AG04449 (cell line): ENCODE data around the gene GATA5.

Experiments
- CTCF ChIA-PET: fragments of 350-600 bp; formaldehyde crosslinking; extraction: SDS; loops from one replicate; lab custom pipeline; 2021; ENCODE audit warnings: antibody characterized with exemption; lab: Yijun Ruan, JAX
- POLR2A ChIA-PET: fragments of 400-600, 350-600 bp; formaldehyde crosslinking; extraction: SDS; loops from one replicate; lab custom pipeline; 2020; ENCODE audit warnings: antibody characterized with exemption, inconsistent platforms; lab: Yijun Ruan, JAX
- DNase-seq: peaks from one replicate; pipeline ENCODE4 v3.0.0-alpha.2; 2010; ENCODE audit warnings: low read depth, low spot score
- H3K4me3 ChIP-seq: 2 replicates; pipeline ENCODE4 v1.5.1; 2011; ENCODE audit warnings: low read depth, mild to moderate bottlenecking, control low read depth, low read length
- CTCF ChIP-seq: IDR thresholded peaks from one replicate; pipeline ENCODE4 v1.5.1; 2011; ENCODE audit warnings: mild to moderate bottlenecking, moderate library complexity, low read length, control low read depth, inconsistent platforms; ENCODE audit not compliant: insufficient read depth; ENCODE audit errors: missing control alignments

Gene GATA5

GRCh38 chr20:62461834-62462233 lies 14.0 kb downstream of the GATA5 start:
- no peak for TF ChIP-seq CTCF
- no peak for DNase-seq
- ChIA-PET POLR2A (no interaction called here), CTCF (no interaction called here)
- H3K4me3 ChIP-seq, result no peak overlapping the region

- ChIA-PET CTCF (no interaction called here), POLR2A (no interaction called here)
- no peak overlapping the region for H3K4me3 ChIP-seq
- TF ChIP-seq CTCF, result no peak
- DNase-seq, result no peak
These were observed 14.6 kb downstream of the GATA5 start for GRCh38 chr20:62461157-62461556.

DNA sequence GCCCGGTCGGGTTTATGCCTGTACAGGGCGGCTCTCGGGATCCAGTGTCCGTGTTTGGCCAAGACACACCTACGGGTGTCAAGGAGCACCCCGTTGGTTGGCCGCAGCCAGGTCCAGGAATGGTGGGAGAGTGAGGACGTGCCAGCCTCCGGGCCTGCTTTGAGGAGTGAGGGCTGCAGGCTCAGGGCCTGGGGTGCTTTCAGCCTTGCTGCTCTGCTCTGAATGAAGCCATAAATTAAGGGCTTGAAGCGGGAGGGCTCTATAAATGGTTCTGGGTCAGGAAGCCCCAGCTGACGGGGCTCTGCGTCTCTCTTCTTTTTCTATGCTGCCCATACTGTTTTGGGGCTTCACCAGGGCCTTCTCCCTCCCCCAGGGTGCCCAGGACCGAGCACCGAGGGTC lies 15.1 kb downstream of the GATA5 start:
- DNase-seq, result no peak
- no peak overlapping the region for H3K4me3 ChIP-seq
- TF ChIP-seq CTCF, result no peak
- CTCF ChIA-PET, result no interaction called here
- POLR2A ChIA-PET, result no interaction called here

GRCh38 chr20:62459488-62459887 lies 16.3 kb downstream of the GATA5 start:
- no peak for TF ChIP-seq CTCF
- CTCF ChIA-PET, result no interaction called here
- DNase-seq, result no peak
- no peak overlapping the region for H3K4me3 ChIP-seq
- POLR2A ChIA-PET, result no interaction called here

DNA sequence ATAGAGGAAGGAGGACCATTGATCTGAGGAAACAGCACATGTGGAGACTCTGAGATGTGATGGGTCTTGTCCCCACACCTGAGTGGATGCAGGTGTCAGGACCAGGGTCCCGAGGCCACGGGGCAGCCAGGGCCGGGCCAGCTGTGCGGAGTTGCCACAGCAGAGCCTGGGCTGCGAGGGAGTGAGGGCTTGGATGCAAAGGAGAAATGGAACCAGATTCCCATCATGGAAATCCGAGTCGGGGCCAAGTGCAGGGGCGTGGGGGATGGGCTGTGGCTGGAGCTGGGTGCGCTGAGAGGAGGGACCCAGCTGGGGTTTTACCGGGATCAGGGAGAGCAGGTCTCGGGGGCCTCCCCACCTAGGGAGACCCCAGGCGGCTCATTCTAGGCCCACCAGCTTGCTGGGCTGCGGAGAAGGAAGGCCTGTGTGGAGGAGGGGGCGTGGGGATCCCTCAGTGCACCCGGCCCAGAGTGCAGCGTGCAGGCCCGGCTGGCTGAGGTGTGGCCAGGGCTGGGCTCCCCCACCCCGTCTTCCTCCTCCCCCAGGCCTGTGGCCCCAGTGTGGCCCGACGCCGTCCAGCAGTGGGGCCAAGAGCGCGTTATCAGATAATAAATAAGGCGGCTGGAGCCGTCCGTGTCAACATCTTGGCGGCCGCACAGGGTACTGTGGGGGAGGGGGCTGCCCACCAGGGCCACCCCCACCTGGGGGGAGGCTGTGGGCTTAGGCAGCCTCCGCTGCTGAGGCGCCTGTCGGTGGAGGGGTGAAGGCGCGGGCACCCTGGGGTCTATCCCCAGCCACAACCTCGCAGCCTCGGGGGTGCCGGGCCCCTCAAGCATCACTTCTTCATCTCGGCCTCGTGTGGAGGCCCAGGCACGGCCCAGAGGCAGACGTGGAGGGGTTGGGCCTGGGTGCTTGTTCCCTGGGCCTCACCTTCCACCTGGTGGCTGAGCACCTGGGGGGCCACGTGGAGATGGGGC lies 17.2 kb downstream of the GATA5 start:
- CTCF ChIA-PET, result no interaction called here
- POLR2A ChIA-PET, result no interaction called here
- H3K4me3 ChIP-seq, result no peak overlapping the region
- TF ChIP-seq CTCF, result no peak
- DNase-seq, result no peak

- no peak for TF ChIP-seq CTCF
- CTCF ChIA-PET, result no interaction called here
- no peak for DNase-seq
- POLR2A ChIA-PET, result no interaction called here
- no peak overlapping the region for H3K4me3 ChIP-seq
These were observed 18.0 kb downstream of the GATA5 start for GRCh38 chr20:62457831-62458230.
